ENCODE data around the gene SPATA9. TPM values are rescaled to one million over a fixed set of nuclear protein-coding genes. Genes with fewer than 3 reads are reported as not detected.

Gene SPATA9
- total and polyA plus RNA-seq, 2 of the 13 experiments (the other 11 are each of a cell fraction or from before 2014, with no cell fraction given) = not detected

DNA sequence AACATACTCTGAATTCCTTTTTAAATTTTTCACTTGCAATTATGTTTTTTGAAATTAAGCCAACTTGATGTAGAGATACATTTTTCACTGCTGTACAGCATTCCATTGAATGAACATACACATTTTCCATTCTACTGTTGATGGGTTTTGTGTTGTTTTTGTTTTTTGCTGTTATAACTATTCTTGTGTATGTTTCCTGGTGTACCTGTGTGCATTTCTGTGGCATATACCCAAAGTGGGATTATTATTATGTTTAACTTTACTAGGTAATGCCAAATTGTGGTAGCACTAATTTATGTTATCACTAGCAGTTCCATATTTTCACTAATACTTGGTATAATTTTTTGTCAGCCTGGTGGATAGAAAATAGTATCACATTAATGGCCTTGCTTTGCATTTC, 33.5 kb downstream of the SPATA9 start:
- in situ Hi-C loops (cut with HindIII; ENCODE audit: extremely low pct_ligation_motif_present, low pct_unique_long_range_greater_than_20kb) (loop anchor here (25.0 kb wide), 1 partner anchor 688 kb away; no protein-coding TSS in a partner anchor), intact Hi-C loops (cut with micrococcal nuclease; ENCODE audit: unreplicated experiment) (loop anchor here (5.0 to 10.0 kb wide), 4 partner anchors 83 to 946 kb away; partner anchors contain the start of genes ARSK, RHOBTB3 and SKIC3)
- H2AFZ ChIP-seq (ENCODE audit: low read length) = no peak overlapping the region
- no peak overlapping the region for H3K4me2 ChIP-seq (ENCODE audit: low read depth, low read length)
- no peaks in the 10 kb centered on the region for H3K27me3 ChIP-seq (ENCODE audit: control insufficient read depth in 1 of 2, insufficient read depth in 2 of 2, low read length in 2 of 2)
- no peaks in the 10 kb centered on the region for H3K9me3 ChIP-seq (ENCODE audit: low read length)
- DNase-seq (ENCODE audit: low spot score) = no peak
- no peak overlapping the region for H3K4me3 ChIP-seq (replicated peaks in 1 of 3; ENCODE audit: insufficient read depth in 1 of 3, low read depth in 2 of 3, low read length in 3 of 3)
- H3K36me3 ChIP-seq (replicated peaks in 1 of 2; ENCODE audit: control insufficient read depth in 1 of 2, insufficient read depth in 2 of 2, low read length in 2 of 2) = no peaks in the 10 kb centered on the region
- ChIA-PET POLR2A (no interaction called here), CTCF (ENCODE audit: low intra/inter-chr PET ratio, low total read pairs) (no interaction called here)
- no peak for FAIRE-seq
- TF ChIP-seq CEBPB (IDR thresholded peaks at IDR 0.05; ENCODE audit: borderline replicate concordance, low read depth, low read length) (no peak), FOSL1 (CRISPR knock-in tag; IDR thresholded peaks at IDR 0.05; ENCODE audit: borderline replicate concordance) (no peak)
- TF ChIP-seq, protein P1, sequence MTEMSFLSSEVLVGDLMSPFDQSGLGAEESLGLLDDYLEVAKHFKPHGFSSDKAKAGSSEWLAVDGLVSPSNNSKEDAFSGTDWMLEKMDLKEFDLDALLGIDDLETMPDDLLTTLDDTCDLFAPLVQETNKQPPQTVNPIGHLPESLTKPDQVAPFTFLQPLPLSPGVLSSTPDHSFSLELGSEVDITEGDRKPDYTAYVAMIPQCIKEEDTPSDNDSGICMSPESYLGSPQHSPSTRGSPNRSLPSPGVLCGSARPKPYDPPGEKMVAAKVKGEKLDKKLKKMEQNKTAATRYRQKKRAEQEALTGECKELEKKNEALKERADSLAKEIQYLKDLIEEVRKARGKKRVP (CRISPR knock-in tag; IDR thresholded peaks at IDR 0.05) = no peak
- no peak for ATAC-seq
- H4K20me1 ChIP-seq (ENCODE audit: insufficient read depth, low read length) = no peaks in the 10 kb centered on the region
- no peaks in the 10 kb centered on the region for H3K79me2 ChIP-seq (ENCODE audit: insufficient read depth, low read length)
- no peak overlapping the region for H3K9ac ChIP-seq (ENCODE audit: insufficient read depth, low read depth, low read length)
- BruUV-seq (replicated peaks) = no TSS peak
- H3K4me1 ChIP-seq (ENCODE audit: insufficient read depth, low read length) = peaks cover 33% of the 10 kb centered on the region
- no peak overlapping the region for H3K27ac ChIP-seq (ENCODE audit: extremely low read length, insufficient read depth, low read length)

DNA sequence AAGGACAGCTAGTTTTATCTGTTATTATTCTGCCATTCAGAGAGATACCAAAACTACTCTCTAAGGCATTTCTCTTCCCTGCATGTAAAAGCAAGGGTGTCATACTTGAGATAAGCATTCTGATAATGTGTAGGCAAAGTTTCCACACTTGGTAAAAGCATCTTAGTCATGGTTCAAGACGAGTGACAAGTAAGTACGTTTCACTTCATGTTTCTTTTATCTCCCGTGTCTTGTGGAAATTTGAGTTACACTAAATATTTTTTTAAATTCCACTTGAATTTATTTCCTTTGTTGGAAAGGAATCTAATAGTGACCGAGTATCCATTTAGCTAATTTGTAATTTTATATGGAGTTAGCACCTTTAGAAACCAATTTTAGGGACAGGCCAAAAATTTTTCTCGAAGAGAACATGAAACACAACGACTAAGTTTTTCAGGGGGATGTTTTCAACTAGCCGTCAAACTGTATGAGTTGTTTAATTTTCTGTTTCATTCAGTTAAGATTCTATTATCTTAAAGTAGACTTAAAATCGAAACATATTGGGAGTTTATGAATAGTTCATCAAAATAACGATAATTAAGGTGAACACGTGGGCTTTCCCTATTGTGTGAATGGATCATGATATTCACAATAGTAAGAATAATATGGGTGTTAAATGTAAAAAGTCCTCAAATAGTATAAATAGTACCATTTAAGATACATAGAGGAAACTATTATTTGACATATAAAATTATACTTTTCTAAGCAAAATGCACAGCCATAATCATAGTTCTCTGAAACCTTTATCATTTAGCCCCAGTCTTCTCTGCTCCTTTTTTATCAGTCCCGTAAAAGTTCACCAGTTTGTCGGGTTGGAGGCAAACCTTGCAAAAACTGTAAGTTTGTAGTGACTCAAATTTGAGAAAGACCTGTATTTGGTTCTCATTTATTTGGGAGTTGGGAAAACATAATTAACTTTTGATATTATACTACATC, 34.6 kb downstream of the SPATA9 start:
- TF ChIP-seq CREB1 (IDR thresholded peaks at IDR 0.05) (no peak), CREB1 (CRISPR knock-in tag; IDR thresholded peaks at IDR 0.05) (no peak), RCOR2 (CRISPR knock-in tag; IDR thresholded peaks at IDR 0.05) (no peak), ZNF10 (CRISPR knock-in tag; IDR thresholded peaks at IDR 0.05; ENCODE audit: borderline replicate concordance, low read depth) (no peak)
- Histone ChIP-seq H3K4me1 (ENCODE audit: insufficient read depth, low read length) (peaks cover 42% of the 10 kb centered on the region), H3K36me3 (replicated peaks in 1 of 2; ENCODE audit: control insufficient read depth in 1 of 2, insufficient read depth in 2 of 2, low read length in 2 of 2) (no peaks in the 10 kb centered on the region), H3K4me2 (ENCODE audit: low read depth, low read length) (no peak overlapping the region), H3K79me2 (ENCODE audit: insufficient read depth, low read length) (no peaks in the 10 kb centered on the region), H3K9me3 (ENCODE audit: low read length) (no peaks in the 10 kb centered on the region), H2AFZ (ENCODE audit: low read length) (no peak overlapping the region), H3K27ac (ENCODE audit: extremely low read length, insufficient read depth, low read length) (no peak overlapping the region), H4K20me1 (ENCODE audit: insufficient read depth, low read length) (no peaks in the 10 kb centered on the region), H3K4me3 (replicated peaks in 1 of 3; ENCODE audit: insufficient read depth in 1 of 3, low read depth in 2 of 3, low read length in 3 of 3) (no peak overlapping the region), H3K27me3 (ENCODE audit: control insufficient read depth in 1 of 2, insufficient read depth in 2 of 2, low read length in 2 of 2) (no peaks in the 10 kb centered on the region), H3K9ac (ENCODE audit: insufficient read depth, low read depth, low read length) (no peak overlapping the region)
- ATAC-seq = no peak
- 95% methylated on average over 12 of the region's 12 CpGs for WGBS (ENCODE audit: low lambda C conversion rate)
- ChIA-PET CTCF (ENCODE audit: low intra/inter-chr PET ratio, low total read pairs) (no interaction called here), POLR2A (interaction anchor here (1.5 to 1.9 kb wide), 3 partner anchors 82 to 311 kb away, joined by 3 to 14 read pairs (median 5); partner anchors contain the start of gene RHOBTB3)
- in situ Hi-C loops (cut with HindIII; ENCODE audit: extremely low pct_ligation_motif_present, low pct_unique_long_range_greater_than_20kb) (loop anchor here (25.0 kb wide), 1 partner anchor 689 kb away; no protein-coding TSS in a partner anchor), intact Hi-C loops (cut with micrococcal nuclease; ENCODE audit: unreplicated experiment) (loop anchor here (5.0 to 10.0 kb wide), 4 partner anchors 84 to 947 kb away; partner anchors contain the start of genes ARSK, RHOBTB3 and SKIC3)
- no peak for FAIRE-seq
- no TSS peak for BruUV-seq (replicated peaks)
- DNase-seq (ENCODE audit: low spot score) = no peak
